Neural progenitor cell (in vitro differentiated cells): ENCODE measurements around the gene CLN5. TPM values are rescaled to one million over a fixed set of nuclear protein-coding genes. Genes with fewer than 3 reads are reported as not detected.

ENCODE experiments used
- DNase-seq: peaks from one replicate; pipeline ENCODE4 v3.0.0-alpha.2; 2016; ENCODE audit warnings: low spot score
- H2AFZ ChIP-seq: fragments of 200-600 bp; sonication (generic); replicated peaks from 2 replicates; pipeline ENCODE4 v1.6.1; 2016; ENCODE audit warnings: antibody characterized with exemption
- H3F3A ChIP-seq: fragments of 200-600 bp; sonication (generic); 2 replicates; pipeline ENCODE4 v1.6.1; 2016; ENCODE audit warnings: antibody characterized with exemption, low read depth
- H3K27ac ChIP-seq: fragments of 200-600 bp; sonication (generic); 2 replicates; pipeline ENCODE4 v1.5.1; 2016; ENCODE audit warnings: mild to moderate bottlenecking
- H3K27me3 ChIP-seq: fragments of 200-600 bp; sonication (generic); 2 replicates; pipeline ENCODE4 v1.6.1; 2016; ENCODE audit warnings: mild to moderate bottlenecking, moderate library complexity
- H3K36me3 ChIP-seq: fragments of 200-600 bp; sonication (generic); 2 replicates; pipeline ENCODE4 v1.5.1; 2016
- H3K4me1 ChIP-seq: fragments of 200-600 bp; sonication (generic); 2 replicates; pipeline ENCODE4 v1.6.1; 2016; ENCODE audit warnings: mixed run types
- H3K4me2 ChIP-seq: fragments of 200-600 bp; sonication (generic); 2 replicates; pipeline ENCODE4 v1.6.1; 2016
- H3K4me3 ChIP-seq: fragments of 200-600 bp; sonication (generic); 2 replicates; pipeline ENCODE4 v1.5.1; 2016
- H3K79me2 ChIP-seq: fragments of 200-600 bp; sonication (generic); 2 replicates; pipeline ENCODE4 v1.6.1; 2016; ENCODE audit warnings: low read depth
- H3K9ac ChIP-seq: fragments of 200-600 bp; sonication (generic); 2 replicates; pipeline ENCODE4 v1.6.1; 2016
- H3K9me3 ChIP-seq: fragments of 200-600 bp; sonication (generic); 2 replicates; pipeline ENCODE4 v1.5.1; 2016; ENCODE audit warnings: low read depth
- H4K20me1 ChIP-seq: fragments of 200-600 bp; sonication (generic); 2 replicates; pipeline ENCODE4 v1.6.1; 2016; ENCODE audit warnings: low read depth
- H3K27ac Mint-ChIP-seq: 3 replicates; pipeline ENCODE4 v1.8.0; 2021; ENCODE audit warnings: mixed read lengths
- H3K27me3 Mint-ChIP-seq: 2 replicates; pipeline ENCODE4 v1.8.0; 2022; ENCODE audit warnings: low read depth, mild to moderate bottlenecking, inconsistent platforms, moderate library complexity, mixed read lengths; ENCODE audit not compliant: insufficient read depth
- H3K36me3 Mint-ChIP-seq: 3 replicates; pipeline ENCODE4 v1.8.0; 2021; ENCODE audit warnings: mixed read lengths
- H3K4me1 Mint-ChIP-seq: 3 replicates; pipeline ENCODE4 v1.8.0; 2021; ENCODE audit warnings: mixed read lengths
- H3K4me3 Mint-ChIP-seq: 3 replicates; pipeline ENCODE4 v1.8.0; 2021; ENCODE audit warnings: mild to moderate bottlenecking, moderate library complexity, mixed read lengths
- H3K9me3 Mint-ChIP-seq: 3 replicates; pipeline ENCODE4 v1.8.0; 2020; ENCODE audit warnings: mixed read lengths
- CTCF ChIP-seq: fragments of 200-600 bp; sonication (generic); IDR thresholded peaks from 2 replicates; pipeline ENCODE4 v1.5.1; 2017; ENCODE audit warnings: antibody characterized with exemption, mild to moderate bottlenecking
- EZH2 ChIP-seq: fragments of 200-600 bp; sonication (generic); IDR thresholded peaks from 2 replicates; pipeline ENCODE4 v1.6.1; 2017; ENCODE audit warnings: antibody characterized with exemption, mild to moderate bottlenecking, moderate library complexity
- EZH2phosphoT487 ChIP-seq: fragments of 200-600 bp; sonication (generic); IDR thresholded peaks from 2 replicates; pipeline ENCODE4 v1.6.1; 2017; ENCODE audit warnings: antibody characterized with exemption
- total RNA-seq: library from RNA; depleted of rRNA; stranded (reverse); fragments of >200 nt; gene quantifications from 2 replicates; pipeline ENCODE4 v1.2.3, GENCODE V29; 2015; ENCODE audit warnings: low replicate concordance

CLN5 gene
- total RNA-seq = 14.3 and 28.5 TPM in 2 replicates

GRCh38 chr13:76991796-76992547 is at the start of gene CLN5:
TSS of gene CLN5 (plus strand) at chr13:76992081. CDS start at chr13:76992099, 18 bp downstream.
- Histone ChIP-seq H3K36me3 (no peaks in the 10 kb centered on the region), H3K4me3 (peak within 1 kb of the TSS; percentile 83), H2AFZ (peak within 1 kb of the TSS; percentile 83), H3K27ac (peak within 1 kb of the TSS; percentile 49), H3K9ac (peak within 1 kb of the TSS; percentile 54), H3K4me1 (peaks cover 8% of the 10 kb centered on the region), H3K79me2 (peaks cover 22% of the 10 kb centered on the region), H3F3A (peaks cover 7% of the 10 kb centered on the region), H3K4me2 (peak within 1 kb of the TSS; percentile 94), H3K27me3 (peaks cover 2% of the 10 kb centered on the region), H3K9me3 (no peaks in the 10 kb centered on the region), H4K20me1 (no peaks in the 10 kb centered on the region)
- DNase-seq = peak; percentile 94
- H3K4me1 Mint-ChIP-seq = peaks cover 17% of the 10 kb centered on the region
- H3K9me3 Mint-ChIP-seq = no peaks in the 10 kb centered on the region
- H3K36me3 Mint-ChIP-seq = peaks cover 10% of the 10 kb centered on the region
- TF ChIP-seq EZH2phosphoT487 = no peak
- peak; percentile 54 for TF ChIP-seq EZH2
- peaks cover 3% of the 10 kb centered on the region for H3K27me3 Mint-ChIP-seq
- no peak within 1 kb of the TSS for H3K27ac Mint-ChIP-seq
- peak within 1 kb of the TSS; percentile 98 for H3K4me3 Mint-ChIP-seq

- no peak for TF ChIP-seq CTCF
- TF ChIP-seq EZH2phosphoT487 = no peak
- TF ChIP-seq EZH2 = no peak
- H3K4me3 ChIP-seq = no peak overlapping the region
- H3K27me3 ChIP-seq = no peaks in the 10 kb centered on the region
- Mint-ChIP-seq H3K36me3 (no peaks in the 10 kb centered on the region), H3K27me3 (no peaks in the 10 kb centered on the region), H3K9me3 (no peaks in the 10 kb centered on the region), H3K27ac (no peak overlapping the region), H3K4me1 (no peaks in the 10 kb centered on the region), H3K4me3 (no peak overlapping the region)
- no peak overlapping the region for H3K9ac ChIP-seq
- DNase-seq = no peak
- no peaks in the 10 kb centered on the region for H3K9me3 ChIP-seq
- no peaks in the 10 kb centered on the region for H4K20me1 ChIP-seq
- H3K4me2 ChIP-seq = no peak overlapping the region
- H3K79me2 ChIP-seq = no peaks in the 10 kb centered on the region
- H3K4me1 ChIP-seq = no peaks in the 10 kb centered on the region
- no peak overlapping the region for H3K27ac ChIP-seq
- H3F3A ChIP-seq = no peaks in the 10 kb centered on the region
- no peaks in the 10 kb centered on the region for H3K36me3 ChIP-seq
- no peak overlapping the region for H2AFZ ChIP-seq
These were observed 49.5 kb upstream of the CLN5 start for GRCh38 chr13:76942363-76942762.

GRCh38 chr13:76943646-76944045 is 48.2 kb upstream of the CLN5 start:
- Mint-ChIP-seq H3K4me1 (no peaks in the 10 kb centered on the region), H3K27me3 (no peaks in the 10 kb centered on the region), H3K9me3 (no peaks in the 10 kb centered on the region), H3K27ac (no peak overlapping the region), H3K4me3 (no peak overlapping the region), H3K36me3 (no peaks in the 10 kb centered on the region)
- Histone ChIP-seq H3K79me2 (no peaks in the 10 kb centered on the region), H3K27ac (no peak overlapping the region), H3K27me3 (no peaks in the 10 kb centered on the region), H4K20me1 (no peaks in the 10 kb centered on the region), H3K4me1 (no peaks in the 10 kb centered on the region), H3K36me3 (no peaks in the 10 kb centered on the region), H2AFZ (no peak overlapping the region), H3K4me3 (no peak overlapping the region), H3K9ac (no peak overlapping the region), H3K4me2 (no peak overlapping the region), H3K9me3 (no peaks in the 10 kb centered on the region), H3F3A (no peaks in the 10 kb centered on the region)
- TF ChIP-seq EZH2 (no peak), EZH2phosphoT487 (no peak), CTCF (no peak)
- DNase-seq = no peak

- H3K4me2 ChIP-seq = no peak overlapping the region
- TF ChIP-seq EZH2 (no peak), CTCF (no peak), EZH2phosphoT487 (no peak)
- Mint-ChIP-seq H3K4me1 (no peaks in the 10 kb centered on the region), H3K36me3 (no peaks in the 10 kb centered on the region), H3K9me3 (no peaks in the 10 kb centered on the region), H3K27me3 (no peaks in the 10 kb centered on the region), H3K27ac (no peak overlapping the region), H3K4me3 (no peak overlapping the region)
- H3K36me3 ChIP-seq = no peaks in the 10 kb centered on the region
- H3K27me3 ChIP-seq = no peaks in the 10 kb centered on the region
- no peaks in the 10 kb centered on the region for H3K4me1 ChIP-seq
- no peak overlapping the region for H3K4me3 ChIP-seq
- H4K20me1 ChIP-seq = no peaks in the 10 kb centered on the region
- H3K9me3 ChIP-seq = no peaks in the 10 kb centered on the region
- no peak overlapping the region for H3K27ac ChIP-seq
- DNase-seq = no peak
- no peaks in the 10 kb centered on the region for H3K79me2 ChIP-seq
- H2AFZ ChIP-seq = no peak overlapping the region
- no peak overlapping the region for H3K9ac ChIP-seq
- H3F3A ChIP-seq = no peaks in the 10 kb centered on the region
These were observed 47.4 kb upstream of the CLN5 start for GRCh38 chr13:76944456-76944855.
